MCF 10A (cell line): Measurements from ENCODE around the gene NAALADL2. TPM values are rescaled to one million over a fixed set of nuclear protein-coding genes. Genes with fewer than 3 reads are reported as not detected.

Experiments used
- BruUV-seq: library from RNA; stranded (reverse); fragments of 400-500 nt; replicated peaks from 2 replicates; lab custom pipeline; 2021; lab: Mats Ljungman, UMichigan
- CTCF ChIA-PET: fragments of 300-600 bp; sonication (Branson Sonifier 250); formaldehyde crosslinking; extraction: SDS; loops from one replicate; lab custom pipeline; 2021; ENCODE audit warnings: antibody characterized with exemption, inconsistent platforms; lab: Yijun Ruan, JAX
- POLR2A ChIA-PET: fragments of 300-600, 350-650 bp; sonication (Branson Sonifier 250); formaldehyde crosslinking; extraction: SDS; loops from one replicate; lab custom pipeline; 2020; ENCODE audit warnings: antibody characterized with exemption, inconsistent platforms; lab: Yijun Ruan, JAX
- DNase-seq: peaks from one replicate; pipeline ENCODE4 v3.0.0-alpha.2; 2018; ENCODE audit not compliant: unreplicated experiment
- H3K27ac Mint-ChIP-seq: one replicate; pipeline ENCODE4 v1.8.0; 2022; ENCODE audit warnings: mild to moderate bottlenecking, low read depth, mixed read lengths; ENCODE audit not compliant: unreplicated experiment
- H3K27me3 Mint-ChIP-seq: one replicate; pipeline ENCODE4 v1.8.0; 2022; ENCODE audit warnings: mixed read lengths; ENCODE audit not compliant: insufficient read depth, unreplicated experiment
- H3K36me3 Mint-ChIP-seq: one replicate; pipeline ENCODE4 v1.8.0; 2022; ENCODE audit warnings: mild to moderate bottlenecking, moderate library complexity, mixed read lengths; ENCODE audit not compliant: insufficient read depth, unreplicated experiment
- H3K4me1 Mint-ChIP-seq: one replicate; pipeline ENCODE4 v1.8.0; 2022; ENCODE audit warnings: mixed read lengths; ENCODE audit not compliant: insufficient read depth, unreplicated experiment
- H3K4me3 Mint-ChIP-seq: one replicate; pipeline ENCODE4 v1.8.0; 2022; ENCODE audit warnings: mild to moderate bottlenecking, moderate library complexity, mixed read lengths; ENCODE audit not compliant: unreplicated experiment
- H3K9me3 Mint-ChIP-seq: one replicate; pipeline ENCODE4 v1.8.0; 2022; ENCODE audit warnings: mixed read lengths; ENCODE audit not compliant: unreplicated experiment
- intact Hi-C: fragments of 100-400 bp; cut with micrococcal nuclease; formaldehyde crosslinking; loops from 2 replicates; pipeline ENCODE4 v1.14.1; 2022
- total RNA-seq: library from RNA; stranded (reverse); gene quantifications from 2 replicates; pipeline ENCODE4 v1.2.3, GENCODE V29; 2022
- TF ChIP-seq, protein P1 (sequence below): fragments of 200-600 bp; IDR thresholded peaks from one replicate; pipeline ENCODE4 v1.8.0; 2022; ENCODE audit warnings: antibody characterized with exemption, mild to moderate bottlenecking; ENCODE audit not compliant: unreplicated experiment

NAALADL2 gene
- total RNA-seq, 1 experiment from 2014 or later: 4.2 TPM

DNA sequence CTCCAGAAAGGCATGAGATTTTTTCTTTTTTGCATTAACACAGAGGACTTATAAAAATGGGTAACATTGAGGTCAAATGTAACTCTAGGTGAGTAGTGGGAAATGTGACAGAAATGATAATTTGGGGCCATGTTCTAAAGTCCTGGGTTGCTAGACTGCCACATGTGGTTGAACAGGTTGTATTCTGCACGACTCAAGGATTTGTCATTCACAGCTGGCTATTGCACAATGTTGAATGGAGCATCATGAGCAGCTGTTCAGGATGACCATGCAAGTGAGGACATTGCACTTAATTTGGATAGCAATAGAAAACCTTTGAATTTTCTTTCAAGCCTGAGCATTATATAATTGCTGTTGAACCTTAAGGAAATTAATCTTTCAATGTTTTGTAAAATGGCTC is 396.6 kb downstream of the NAALADL2 start:
- Mint-ChIP-seq H3K4me3 (no peak overlapping the region), H3K36me3 (no peaks in the 10 kb centered on the region), H3K4me1 (peaks cover 24% of the 10 kb centered on the region), H3K27ac (no peak overlapping the region), H3K27me3 (no peaks in the 10 kb centered on the region), H3K9me3 (no peaks in the 10 kb centered on the region)
- ChIA-PET CTCF (no interaction called here), POLR2A (interaction anchor here (0.6 to 1.4 kb wide), 2 partner anchors 11 to 1408 kb away, joined by 3 to 4 read pairs; no protein-coding TSS in a partner anchor)
- BruUV-seq: no TSS peak
- TF ChIP-seq, protein P1, sequence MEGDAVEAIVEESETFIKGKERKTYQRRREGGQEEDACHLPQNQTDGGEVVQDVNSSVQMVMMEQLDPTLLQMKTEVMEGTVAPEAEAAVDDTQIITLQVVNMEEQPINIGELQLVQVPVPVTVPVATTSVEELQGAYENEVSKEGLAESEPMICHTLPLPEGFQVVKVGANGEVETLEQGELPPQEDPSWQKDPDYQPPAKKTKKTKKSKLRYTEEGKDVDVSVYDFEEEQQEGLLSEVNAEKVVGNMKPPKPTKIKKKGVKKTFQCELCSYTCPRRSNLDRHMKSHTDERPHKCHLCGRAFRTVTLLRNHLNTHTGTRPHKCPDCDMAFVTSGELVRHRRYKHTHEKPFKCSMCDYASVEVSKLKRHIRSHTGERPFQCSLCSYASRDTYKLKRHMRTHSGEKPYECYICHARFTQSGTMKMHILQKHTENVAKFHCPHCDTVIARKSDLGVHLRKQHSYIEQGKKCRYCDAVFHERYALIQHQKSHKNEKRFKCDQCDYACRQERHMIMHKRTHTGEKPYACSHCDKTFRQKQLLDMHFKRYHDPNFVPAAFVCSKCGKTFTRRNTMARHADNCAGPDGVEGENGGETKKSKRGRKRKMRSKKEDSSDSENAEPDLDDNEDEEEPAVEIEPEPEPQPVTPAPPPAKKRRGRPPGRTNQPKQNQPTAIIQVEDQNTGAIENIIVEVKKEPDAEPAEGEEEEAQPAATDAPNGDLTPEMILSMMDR: no peak
- intact Hi-C loops: no loop called here
- DNase-seq: peak; percentile 78

- DNase-seq: no peak
- no TSS peak for BruUV-seq
- H3K27ac Mint-ChIP-seq: no peak overlapping the region
- POLR2A ChIA-PET: interaction anchor here (0.6 kb wide), 1 partner anchor 98 kb away, joined by 4 read pairs; no protein-coding TSS in a partner anchor
- H3K36me3 Mint-ChIP-seq: no peaks in the 10 kb centered on the region
- H3K9me3 Mint-ChIP-seq: no peaks in the 10 kb centered on the region
- intact Hi-C loops: no loop called here
- CTCF ChIA-PET: no interaction called here
- TF ChIP-seq, protein P1: no peak
- H3K4me3 Mint-ChIP-seq: no peak overlapping the region
- H3K4me1 Mint-ChIP-seq: peaks cover 33% of the 10 kb centered on the region
- H3K27me3 Mint-ChIP-seq: no peaks in the 10 kb centered on the region
Observed at GRCh38 chr3:175257123-175257522, 398.0 kb downstream of the NAALADL2 start.

- Mint-ChIP-seq H3K36me3 (no peaks in the 10 kb centered on the region), H3K4me1 (peaks cover 33% of the 10 kb centered on the region), H3K9me3 (no peaks in the 10 kb centered on the region), H3K27ac (peak overlapping the region; percentile 4), H3K4me3 (no peak overlapping the region), H3K27me3 (no peaks in the 10 kb centered on the region)
- peak; percentile 69 for DNase-seq
- BruUV-seq: no TSS peak
- POLR2A ChIA-PET: no interaction called here
- CTCF ChIA-PET: interaction anchor here (0.6 to 2.1 kb wide), 2 partner anchors 11 to 32 kb away, joined by 3 to 7 read pairs; no protein-coding TSS in a partner anchor
- TF ChIP-seq, protein P1: no peak
- intact Hi-C loops: no loop called here
Observed at GRCh38 chr3:175258763-175259162, 399.6 kb downstream of the NAALADL2 start.

DNA sequence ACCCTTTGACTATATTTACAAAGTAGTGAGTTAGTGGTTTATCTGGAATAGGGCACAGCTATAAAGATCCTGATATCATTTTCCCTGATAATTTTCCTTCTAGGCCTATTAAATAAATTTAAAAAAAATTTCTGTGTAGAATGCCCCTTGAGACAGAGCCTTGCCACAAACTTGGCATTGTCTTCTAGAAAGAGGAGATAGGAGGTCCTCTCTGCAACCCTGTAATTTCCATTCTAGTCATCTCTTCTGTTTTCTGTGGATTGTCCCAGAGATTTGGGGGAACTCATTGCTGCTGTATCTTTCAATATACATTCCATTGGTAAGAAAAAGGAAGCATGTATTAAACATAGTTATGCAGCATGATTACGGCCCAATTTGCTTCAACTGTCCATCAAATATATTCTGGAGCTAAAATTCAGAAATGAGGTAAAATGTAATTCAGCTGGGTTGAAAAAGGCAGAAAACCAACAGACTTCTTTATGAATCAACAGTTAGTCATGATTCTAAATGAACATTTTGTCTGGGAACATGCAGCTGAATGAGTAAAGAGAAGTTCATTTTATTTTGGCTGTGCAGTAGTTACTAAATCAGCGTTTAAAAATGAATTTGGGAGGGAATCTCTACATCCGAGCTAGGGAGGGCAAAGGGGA is 401.1 kb downstream of the NAALADL2 start:
- H3K27ac Mint-ChIP-seq: peak overlapping the region; percentile 69

More for the DNA sequence above, 401.1 kb downstream of the NAALADL2 start:
- Mint-ChIP-seq H3K4me3 (peak overlapping the region; percentile 28), H3K27me3 (no peaks in the 10 kb centered on the region), H3K4me1 (peaks cover 33% of the 10 kb centered on the region), H3K9me3 (no peaks in the 10 kb centered on the region), H3K36me3 (no peaks in the 10 kb centered on the region)
- intact Hi-C loops: no loop called here
- ChIA-PET CTCF (interaction anchor here (2.1 kb wide), 1 partner anchor 12 kb away, joined by 7 read pairs; no protein-coding TSS in a partner anchor), POLR2A (interaction anchor here (1.1 to 1.7 kb wide), 2 partner anchors 8 to 10 kb away, joined by 3 to 4 read pairs; no protein-coding TSS in a partner anchor)
- BruUV-seq: no TSS peak
- TF ChIP-seq, protein P1: no peak
- DNase-seq: peak; percentile 47
